Left lung (tissue), 10 donors: ENCODE measurements around the gene TRPC6. TPM values are rescaled to one million over a fixed set of nuclear protein-coding genes. Genes with fewer than 3 reads are reported as not detected.

Experiments
- ATAC-seq: fragments of 200-7000 bp; cut with Tn5 transposase; one replicate; pipeline ENCODE4 v1.9.1; 2020; ENCODE audit warnings: moderate library complexity
- DNase-seq, 4 donors: peaks; one replicate each; pipeline ENCODE4 v3.0.0-alpha.2; 2013 to 2020
- H3K27ac ChIP-seq, 2 donors: fragments of 200-600 bp; sonication (generic) in 1 of 2; one replicate each; pipeline versions ENCODE4 v1.5.0 to v1.8.0; 2020 to 2021
- H3K27me3 ChIP-seq, 2 donors: fragments of 200-600 bp; sonication (generic) in 1 of 2; one replicate each; pipeline versions ENCODE4 v1.5.0 to v1.8.0; 2020 to 2021
- H3K36me3 ChIP-seq, 2 donors: fragments of 200-600 bp; sonication (generic) in 1 of 2; one replicate each; pipeline versions ENCODE4 v1.5.0 to v1.8.0; 2020 to 2021
- H3K4me1 ChIP-seq, 2 donors: fragments of 200-600 bp; one replicate each; pipeline ENCODE4 v1.8.0; 2021
- H3K4me3 ChIP-seq, 2 donors: fragments of 200-600 bp; sonication (generic) in 1 of 2; one replicate each; pipeline versions ENCODE4 v1.5.0 to v1.8.0; 2020 to 2021; ENCODE audit warnings: mild to moderate bottlenecking in 1 of 2
- H3K9me3 ChIP-seq, 2 donors: fragments of 200-600 bp; sonication (generic) in 1 of 2; one replicate each; pipeline versions ENCODE4 v1.5.0 to v1.8.0; 2020 to 2021
- intact Hi-C, 2 donors: fragments of 100-400 bp; cut with DNase I; formaldehyde crosslinking; loops; one replicate each; pipeline versions ENCODE4 v1.11.2 to v1.14.2; 2022
- polyA plus RNA-seq, 6 donors: library from polyadenylated mRNA; unstranded; fragments of 120-200 nt; gene quantifications; one replicate each; pipeline ENCODE4 v1.2.1, GENCODE V29; 2013; ENCODE audit not compliant: insufficient read length in 6 of 6
- total RNA-seq, 2 donors: library from RNA; stranded (reverse); fragmentation: NEBNext Ultra II Directional; extraction: Animal tissue kit (Norgen Biotek cat#: 25700); gene quantifications; one replicate each; pipeline ENCODE4 v1.2.1, GENCODE V29; 2021
- TF ChIP-seq, protein P1 (sequence below), 2 donors: fragments of 200-600 bp; sonication (generic) in 1 of 2; IDR thresholded peaks; one replicate each; pipeline versions ENCODE4 v1.5.0 to v1.8.0; 2021; ENCODE audit warnings: antibody characterized with exemption in 2 of 2
- donor health status: DM: no; HTN: yes; CAD: no.
- donor health status: DM: no; HTN: no; CAD: no.

TRPC6 gene
- total and polyA plus RNA-seq, 8 donors: 11.0 to 54.3 (median 39.1) TPM

- TF ChIP-seq, protein P1, sequence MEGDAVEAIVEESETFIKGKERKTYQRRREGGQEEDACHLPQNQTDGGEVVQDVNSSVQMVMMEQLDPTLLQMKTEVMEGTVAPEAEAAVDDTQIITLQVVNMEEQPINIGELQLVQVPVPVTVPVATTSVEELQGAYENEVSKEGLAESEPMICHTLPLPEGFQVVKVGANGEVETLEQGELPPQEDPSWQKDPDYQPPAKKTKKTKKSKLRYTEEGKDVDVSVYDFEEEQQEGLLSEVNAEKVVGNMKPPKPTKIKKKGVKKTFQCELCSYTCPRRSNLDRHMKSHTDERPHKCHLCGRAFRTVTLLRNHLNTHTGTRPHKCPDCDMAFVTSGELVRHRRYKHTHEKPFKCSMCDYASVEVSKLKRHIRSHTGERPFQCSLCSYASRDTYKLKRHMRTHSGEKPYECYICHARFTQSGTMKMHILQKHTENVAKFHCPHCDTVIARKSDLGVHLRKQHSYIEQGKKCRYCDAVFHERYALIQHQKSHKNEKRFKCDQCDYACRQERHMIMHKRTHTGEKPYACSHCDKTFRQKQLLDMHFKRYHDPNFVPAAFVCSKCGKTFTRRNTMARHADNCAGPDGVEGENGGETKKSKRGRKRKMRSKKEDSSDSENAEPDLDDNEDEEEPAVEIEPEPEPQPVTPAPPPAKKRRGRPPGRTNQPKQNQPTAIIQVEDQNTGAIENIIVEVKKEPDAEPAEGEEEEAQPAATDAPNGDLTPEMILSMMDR (IDR thresholded peaks at IDR 0.05): no peak
- no peaks in the 10 kb centered on the region for H3K4me1 ChIP-seq
- H3K27me3 ChIP-seq: peaks cover 10 to 37% of the 10 kb centered on the region in 2 donors
- peak overlapping the region; percentile 33 to 36 for H3K4me3 ChIP-seq
- no peaks in the 10 kb centered on the region for H3K9me3 ChIP-seq
- no peaks in the 10 kb centered on the region for H3K36me3 ChIP-seq
- peak overlapping the region; percentile 67 to 76 for H3K27ac ChIP-seq
- ATAC-seq (no peak), DNase-seq (peak in 1 of 4 donors; percentile 39)
- intact Hi-C loops: no loop called here
Measured at GRCh38 chr11:101582989-101583250, 887 bp downstream of the TRPC6 start.

GRCh38 chr11:101582236-101582988 lies 1.4 kb downstream of the TRPC6 start:
- H3K9me3 ChIP-seq: no peaks in the 10 kb centered on the region
- H3K27ac ChIP-seq: peak overlapping the region in 1 of 2 donors; percentile 67
- H3K27me3 ChIP-seq: peaks cover 10 to 37% of the 10 kb centered on the region in 2 donors
- DNase-seq: peak; percentile 26 to 61 (median 32)
- ATAC-seq: peak; percentile 42
- intact Hi-C loops: no loop called here
- TF ChIP-seq, protein P1 (IDR thresholded peaks at IDR 0.05): no peak
- no peaks in the 10 kb centered on the region for H3K4me1 ChIP-seq
- no peaks in the 10 kb centered on the region for H3K36me3 ChIP-seq
- peak overlapping the region; percentile 33 to 36 for H3K4me3 ChIP-seq

GRCh38 chr11:101577461-101577860 lies 6.3 kb downstream of the TRPC6 start:
- TF ChIP-seq, protein P1 (IDR thresholded peaks at IDR 0.05): no peak
- Histone ChIP-seq H3K4me1 (no peaks in the 10 kb centered on the region), H3K4me3 (no peak overlapping the region), H3K27me3 (peaks cover 10 to 15% of the 10 kb centered on the region in 2 donors), H3K9me3 (no peaks in the 10 kb centered on the region), H3K36me3 (no peaks in the 10 kb centered on the region), H3K27ac (no peak overlapping the region)
- ATAC-seq: no peak
- DNase-seq: no peak
- intact Hi-C loops: no loop called here

- ATAC-seq (no peak), DNase-seq (no peak)
- Histone ChIP-seq H3K4me1 (no peaks in the 10 kb centered on the region), H3K9me3 (peaks cover 0 to 3% of the 10 kb centered on the region in 2 donors), H3K4me3 (no peak overlapping the region), H3K27me3 (peaks cover 3 to 5% of the 10 kb centered on the region in 2 donors), H3K36me3 (no peaks in the 10 kb centered on the region), H3K27ac (no peak overlapping the region)
- intact Hi-C loops: no loop called here
- TF ChIP-seq, protein P1 (IDR thresholded peaks at IDR 0.05): no peak
Measured at GRCh38 chr11:101576456-101576855, 7.4 kb downstream of the TRPC6 start.

DNA sequence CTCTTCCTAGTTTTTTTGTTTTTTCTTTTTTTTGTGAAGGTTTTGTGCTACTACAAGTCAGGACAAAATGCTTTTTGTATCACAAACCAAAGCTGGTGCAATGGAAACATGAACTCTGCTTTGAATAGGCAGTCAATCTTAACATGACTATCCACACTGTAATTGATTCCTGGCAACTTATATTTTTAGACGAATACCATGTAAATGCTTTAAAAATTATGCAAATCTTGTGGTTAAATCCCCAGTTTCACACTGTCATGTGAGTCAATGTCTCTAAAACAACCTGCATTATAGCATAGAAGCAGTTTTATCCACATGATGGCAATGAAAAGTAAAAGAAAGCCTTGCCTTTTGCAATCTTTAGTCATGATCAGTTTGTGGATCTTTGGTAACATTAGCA lies 8.9 kb downstream of the TRPC6 start:
- Histone ChIP-seq H3K4me3 (no peak overlapping the region), H3K27me3 (no peaks in the 10 kb centered on the region), H3K9me3 (peaks cover 0 to 3% of the 10 kb centered on the region in 2 donors), H3K4me1 (no peaks in the 10 kb centered on the region), H3K36me3 (no peaks in the 10 kb centered on the region), H3K27ac (no peak overlapping the region)
- ATAC-seq (no peak), DNase-seq (no peak)
- intact Hi-C loops: no loop called here
- TF ChIP-seq, protein P1 (IDR thresholded peaks at IDR 0.05): no peak
